ENCODE data around the gene HSPB9. TPM values are rescaled to one million over a fixed set of nuclear protein-coding genes. Genes with fewer than 3 reads are reported as not detected.

The HSPB9 gene
- total RNA-seq, 1 donor from 2014 or later: 0.65 TPM

- peaks cover 4% of the 10 kb centered on the region for H3K27me3 Mint-ChIP-seq (ENCODE audit: insufficient read depth, low read depth)
- H3K27me3 ChIP-seq: no peaks in the 10 kb centered on the region
- no peak for DNase-seq (ENCODE audit: low spot score)
- H3K9me3 Mint-ChIP-seq: no peaks in the 10 kb centered on the region
- H3K79me2 ChIP-seq (ENCODE audit: low read depth): no peaks in the 10 kb centered on the region
- H3K36me3 ChIP-seq: peaks cover 4% of the 10 kb centered on the region
- no peak overlapping the region for H3K9ac ChIP-seq
- H3K4me2 ChIP-seq: no peak overlapping the region
- no peaks in the 10 kb centered on the region for H3K9me3 ChIP-seq (ENCODE audit: low read depth)
- TF ChIP-seq EZH2 (IDR thresholded peaks at IDR 0.05) (no peak), CTCF (IDR thresholded peaks at IDR 0.05) (no peak), EZH2phosphoT487 (IDR thresholded peaks at IDR 0.05) (no peak)
- peaks cover 25% of the 10 kb centered on the region for H3F3A ChIP-seq (ENCODE audit: low read depth)
- H3K4me3 Mint-ChIP-seq: no peak overlapping the region
- no peak overlapping the region for H3K27ac ChIP-seq
- peaks cover 16% of the 10 kb centered on the region for H3K4me1 ChIP-seq
- H3K27ac Mint-ChIP-seq: no peak overlapping the region
- peaks cover 9% of the 10 kb centered on the region for H3K4me1 Mint-ChIP-seq
- no peaks in the 10 kb centered on the region for H4K20me1 ChIP-seq (ENCODE audit: low read depth)
- no peak overlapping the region for H2AFZ ChIP-seq (replicated peaks)
- H3K36me3 Mint-ChIP-seq: peaks cover 19% of the 10 kb centered on the region
- no peak overlapping the region for H3K4me3 ChIP-seq
Measured at GRCh38 chr17:42124256-42124655, 1.7 kb downstream of the HSPB9 start.

- TF ChIP-seq EZH2 (IDR thresholded peaks at IDR 0.05) (no peak), CTCF (IDR thresholded peaks at IDR 0.05) (no peak), EZH2phosphoT487 (IDR thresholded peaks at IDR 0.05) (no peak)
- peaks cover 5% of the 10 kb centered on the region for H3K27me3 Mint-ChIP-seq (ENCODE audit: insufficient read depth, low read depth)
Measured at GRCh38 chr17:42125565-42125964, 3.0 kb downstream of the HSPB9 start.

GRCh38 chr17:42126836-42127235 is 4.2 kb downstream of the HSPB9 start:
- H3K4me1 Mint-ChIP-seq: peaks cover 7% of the 10 kb centered on the region
- H3K9me3 ChIP-seq (ENCODE audit: low read depth): no peaks in the 10 kb centered on the region
- peaks cover 3% of the 10 kb centered on the region for H3K27me3 Mint-ChIP-seq (ENCODE audit: insufficient read depth, low read depth)
- no peak for DNase-seq (ENCODE audit: low spot score)
- no peak overlapping the region for H3K27ac Mint-ChIP-seq
- no peaks in the 10 kb centered on the region for H3K9me3 Mint-ChIP-seq
- H3K9ac ChIP-seq: no peak overlapping the region
- peaks cover 10% of the 10 kb centered on the region for H3K4me1 ChIP-seq
- no peak overlapping the region for H3K4me3 ChIP-seq
- H3K27ac ChIP-seq: no peak overlapping the region
- H3K79me2 ChIP-seq (ENCODE audit: low read depth): no peaks in the 10 kb centered on the region
- H3K4me2 ChIP-seq: no peak overlapping the region
- peaks cover 19% of the 10 kb centered on the region for H3F3A ChIP-seq (ENCODE audit: low read depth)
- no peak for TF ChIP-seq EZH2phosphoT487 (IDR thresholded peaks at IDR 0.05)
- no peak for TF ChIP-seq CTCF (IDR thresholded peaks at IDR 0.05)
- TF ChIP-seq EZH2 (IDR thresholded peaks at IDR 0.05): no peak
- H4K20me1 ChIP-seq (ENCODE audit: low read depth): peaks cover 8% of the 10 kb centered on the region
- H3K36me3 Mint-ChIP-seq: peaks cover 22% of the 10 kb centered on the region
- no peak overlapping the region for H3K4me3 Mint-ChIP-seq
- H3K27me3 ChIP-seq: no peaks in the 10 kb centered on the region
- no peak overlapping the region for H2AFZ ChIP-seq (replicated peaks)
- H3K36me3 ChIP-seq: peaks cover 4% of the 10 kb centered on the region

More at GRCh38 chr17:42125565-42125964, 3.0 kb downstream of the HSPB9 start:
- Mint-ChIP-seq H3K27ac (no peak overlapping the region), H3K36me3 (peaks cover 19% of the 10 kb centered on the region), H3K4me3 (no peak overlapping the region), H3K9me3 (no peaks in the 10 kb centered on the region), H3K4me1 (peaks cover 6% of the 10 kb centered on the region)
- Histone ChIP-seq H3K27ac (no peak overlapping the region), H3F3A (ENCODE audit: low read depth) (peaks cover 25% of the 10 kb centered on the region), H3K4me3 (no peak overlapping the region), H3K27me3 (no peaks in the 10 kb centered on the region), H3K9me3 (ENCODE audit: low read depth) (no peaks in the 10 kb centered on the region), H4K20me1 (ENCODE audit: low read depth) (no peaks in the 10 kb centered on the region), H3K9ac (no peak overlapping the region), H3K4me1 (peaks cover 16% of the 10 kb centered on the region), H3K4me2 (no peak overlapping the region), H2AFZ (replicated peaks) (no peak overlapping the region), H3K36me3 (peaks cover 4% of the 10 kb centered on the region), H3K79me2 (ENCODE audit: low read depth) (no peaks in the 10 kb centered on the region)
- DNase-seq (ENCODE audit: low spot score): no peak
